H1 (cell line): ENCODE measurements around the gene DND1.

Experiments used
- ATF2 ChIP-seq: IDR thresholded peaks from 2 replicates; pipeline ENCODE4 v1.6.1; 2012; ENCODE audit warnings: low read length, inconsistent platforms
- CBX8 ChIP-seq: fragments of 300-800, 300-1000 bp; sonication (generic); IDR thresholded peaks from 2 replicates; pipeline ENCODE4 v1.7.1; 2016; ENCODE audit warnings: low read depth, low read length, borderline replicate concordance
- CHD2 ChIP-seq: IDR thresholded peaks from 2 replicates; pipeline ENCODE4 v1.6.1; 2012; ENCODE audit warnings: low read length, improper control_type of control experiment
- CREB1 ChIP-seq: IDR thresholded peaks from 2 replicates; pipeline ENCODE4 v1.6.1; 2012; ENCODE audit warnings: inconsistent platforms
- CTCF ChIP-seq, 3 experiments: IDR thresholded peaks; 1 replicate in 2 of 3; 2 replicates in 1 of 3; pipeline versions ENCODE4 v1.5.1 to v1.6.1; 2011; ENCODE audit warnings: low read length in 3 of 3, mild to moderate bottlenecking in 3 of 3, inconsistent platforms in 2 of 3, low read depth in 1 of 3, moderate library complexity in 1 of 3; ENCODE audit not compliant: insufficient read depth in 1 of 3; ENCODE audit errors: control extremely low read depth in 1 of 3
- EZH2 ChIP-seq: fragments of 200-600 bp; sonication (generic); IDR thresholded peaks from 2 replicates; pipeline ENCODE4 v1.7.1; 2012; ENCODE audit warnings: low read depth, mild to moderate bottlenecking, moderate library complexity, low read length, inconsistent platforms; ENCODE audit not compliant: severe bottlenecking
- NRF1 ChIP-seq: IDR thresholded peaks from 2 replicates; pipeline ENCODE4 v1.6.1; 2011; ENCODE audit warnings: mild to moderate bottlenecking, low read depth, low read length, improper control_type of control experiment
- POLR2A ChIP-seq, 2 experiments: IDR thresholded peaks; 1 replicate in 1 of 2; 2 replicates in 1 of 2; pipeline ENCODE4 v1.6.1; 2011; ENCODE audit warnings: low read depth in 2 of 2, low read length in 2 of 2, mild to moderate bottlenecking in 2 of 2; ENCODE audit errors: control extremely low read depth in 1 of 2
- RAD21 ChIP-seq, 2 experiments: IDR thresholded peaks in 1 of 2; conservative IDR thresholded peaks in 1 of 2; 2 replicates each; pipeline ENCODE4 v1.6.1; 2011; ENCODE audit warnings: low read depth in 2 of 2, low read length in 2 of 2, improper control_type of control experiment in 1 of 2, inconsistent platforms in 1 of 2, mild to moderate bottlenecking in 1 of 2, moderate library complexity in 1 of 2

GRCh38 chr5:140627972-140628371 is 45.4 kb downstream of the DND1 start:
- TF ChIP-seq CBX8 (no peak), POLR2A (IDR thresholded peaks at IDR 0.05; ENCODE audit: control extremely low read depth in 1 of 2, low read depth in 2 of 2, low read length in 2 of 2) (no peak), CHD2 (no peak), CTCF (IDR thresholded peaks at IDR 0.05; ENCODE audit: control extremely low read depth in 1 of 3, insufficient read depth in 1 of 3, low read depth in 1 of 3, low read length in 3 of 3) (no peak), NRF1 (no peak), RAD21 (IDR thresholded peaks at IDR 0.05 in 1 of 2, conservative IDR thresholded peaks at IDR 0.05 in 1 of 2; ENCODE audit: low read depth in 2 of 2, low read length in 2 of 2) (no peak), ATF2 (no peak), EZH2 (no peak), CREB1 (no peak)
